Measurements from ENCODE around the gene CYSTM1. TPM values are rescaled to one million over a fixed set of nuclear protein-coding genes. Genes with fewer than 3 reads are reported as not detected.

Gene CYSTM1
- total and polyA plus RNA-seq, 2 donors (not counting 3 experiments of a cell fraction or from before 2014, with no cell fraction given): 28.9 to 41.5 TPM

DNA sequence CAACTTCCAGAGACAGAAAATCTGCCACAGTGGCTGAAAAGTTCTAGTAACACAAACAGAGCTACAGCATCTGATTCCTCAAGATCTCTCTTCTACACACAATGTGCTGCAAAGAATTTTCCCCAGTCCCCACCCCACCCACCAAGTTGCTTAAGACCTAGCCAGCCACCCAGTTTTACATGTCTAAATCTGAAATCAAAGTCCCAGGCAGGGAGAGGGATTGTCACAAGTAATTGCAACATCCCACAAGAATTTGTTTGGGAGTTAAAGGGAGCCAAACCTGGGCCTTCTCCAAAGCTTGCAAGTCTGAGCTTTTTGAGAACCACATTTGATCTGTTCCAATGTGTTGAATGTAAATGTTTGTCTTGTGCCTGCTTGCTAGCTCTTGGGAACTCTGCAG lies 33.7 kb upstream of the CYSTM1 start:
- dilution Hi-C loops (cut with MboI; ENCODE audit: extremely low pct_ligation_motif_present, low sequenced_read_pairs): no loop called here
- Histone ChIP-seq H3K9me3 (replicated peaks; ENCODE audit: control insufficient read depth, insufficient read depth, low read length) (no peaks in the 10 kb centered on the region), H3K9ac (replicated peaks; ENCODE audit: extremely low read depth, insufficient read depth, low read length) (no peak overlapping the region), H3K27me3 (ENCODE audit: control insufficient read depth in 2 of 2, insufficient read depth in 2 of 2, low read length in 2 of 2) (peaks cover 0 to 1% of the 10 kb centered on the region in 2 experiments), H3K4me1 (ENCODE audit: control insufficient read depth, extremely low read depth, insufficient read depth, low read length) (no peaks in the 10 kb centered on the region), H3K36me3 (ENCODE audit: control insufficient read depth in 2 of 2, extremely low read depth in 1 of 2, insufficient read depth in 2 of 2, low read length in 2 of 2) (no peaks in the 10 kb centered on the region), H3K4me3 (replicated peaks in 1 of 3; ENCODE audit: insufficient read depth in 1 of 3, low read depth in 1 of 3, low read length in 3 of 3) (no peak overlapping the region), H2AFZ (ENCODE audit: low read depth, low read length) (no peak overlapping the region), H3K4me2 (ENCODE audit: insufficient read depth, low read length) (no peak overlapping the region), H3K9me1 (replicated peaks; ENCODE audit: control insufficient read depth, extremely low read depth, insufficient read depth, low read length) (no peaks in the 10 kb centered on the region), H4K20me1 (replicated peaks; ENCODE audit: control insufficient read depth, extremely low read depth, insufficient read depth, low read length) (no peaks in the 10 kb centered on the region), H3K79me2 (ENCODE audit: control insufficient read depth, insufficient read depth, low read length) (no peaks in the 10 kb centered on the region), H3K27ac (ENCODE audit: insufficient read depth, low read depth, low read length) (no peak overlapping the region)
- intact Hi-C loops (cut with micrococcal nuclease): no loop called here
- no peak for DNase-seq (ENCODE audit: low read depth, low spot score)
- ChIA-PET POLR2A (no interaction called here), CTCF (interaction anchor here (0.9 to 6.6 kb wide), 3 partner anchors 16 to 66 kb away, joined by 3 to 379 read pairs (median 3); no protein-coding TSS in a partner anchor)
- no TSS peak for BruUV-seq (replicated peaks)
- FAIRE-seq: no peak
- TF ChIP-seq, protein P1, sequence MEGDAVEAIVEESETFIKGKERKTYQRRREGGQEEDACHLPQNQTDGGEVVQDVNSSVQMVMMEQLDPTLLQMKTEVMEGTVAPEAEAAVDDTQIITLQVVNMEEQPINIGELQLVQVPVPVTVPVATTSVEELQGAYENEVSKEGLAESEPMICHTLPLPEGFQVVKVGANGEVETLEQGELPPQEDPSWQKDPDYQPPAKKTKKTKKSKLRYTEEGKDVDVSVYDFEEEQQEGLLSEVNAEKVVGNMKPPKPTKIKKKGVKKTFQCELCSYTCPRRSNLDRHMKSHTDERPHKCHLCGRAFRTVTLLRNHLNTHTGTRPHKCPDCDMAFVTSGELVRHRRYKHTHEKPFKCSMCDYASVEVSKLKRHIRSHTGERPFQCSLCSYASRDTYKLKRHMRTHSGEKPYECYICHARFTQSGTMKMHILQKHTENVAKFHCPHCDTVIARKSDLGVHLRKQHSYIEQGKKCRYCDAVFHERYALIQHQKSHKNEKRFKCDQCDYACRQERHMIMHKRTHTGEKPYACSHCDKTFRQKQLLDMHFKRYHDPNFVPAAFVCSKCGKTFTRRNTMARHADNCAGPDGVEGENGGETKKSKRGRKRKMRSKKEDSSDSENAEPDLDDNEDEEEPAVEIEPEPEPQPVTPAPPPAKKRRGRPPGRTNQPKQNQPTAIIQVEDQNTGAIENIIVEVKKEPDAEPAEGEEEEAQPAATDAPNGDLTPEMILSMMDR (IDR thresholded peaks at IDR 0.05; ENCODE audit: extremely low read depth in 1 of 2, insufficient read depth in 1 of 2, low read depth in 1 of 2, low read length in 2 of 2): no peak
- TF ChIP-seq MYC (IDR thresholded peaks at IDR 0.05; ENCODE audit: low read depth, low read length) (no peak), POLR2AphosphoS5 (IDR thresholded peaks at IDR 0.05; ENCODE audit: insufficient read depth, low read depth, low read length) (no peak), GATA2 (IDR thresholded peaks at IDR 0.05; ENCODE audit: insufficient read depth, insufficient read length, low read depth, low read length) (no peak), EZH2 (IDR thresholded peaks at IDR 0.05; ENCODE audit: borderline replicate concordance, low read depth, low read length, severe bottlenecking) (no peak), POLR2A (IDR thresholded peaks at IDR 0.05; ENCODE audit: low read depth, low read length) (no peak), JUN (IDR thresholded peaks at IDR 0.05; ENCODE audit: borderline replicate concordance, insufficient read depth, insufficient read length, low read depth) (no peak), FOS (IDR thresholded peaks at IDR 0.05; ENCODE audit: borderline replicate concordance, insufficient read depth, low read length) (no peak)
- TF ChIP-seq, protein P2, sequence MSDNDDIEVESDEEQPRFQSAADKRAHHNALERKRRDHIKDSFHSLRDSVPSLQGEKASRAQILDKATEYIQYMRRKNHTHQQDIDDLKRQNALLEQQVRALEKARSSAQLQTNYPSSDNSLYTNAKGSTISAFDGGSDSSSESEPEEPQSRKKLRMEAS (IDR thresholded peaks at IDR 0.05; ENCODE audit: insufficient read depth, insufficient read length): no peak
